Heart left ventricle (tissue), 13 donors: ENCODE measurements around the gene SHISA9.

Experiments
- POLR2A ChIP-seq, 2 donors: fragments of 450-650 bp; IDR thresholded peaks; one replicate each; pipeline ENCODE4 v1.6.1; 2017; ENCODE audit warnings: antibody characterized with exemption in 2 of 2, mild to moderate bottlenecking in 2 of 2, moderate library complexity in 2 of 2
- TF ChIP-seq, protein P1 (sequence below), 12 donors: fragments of 200-600 bp; sonication (generic) in 4 of 12; IDR thresholded peaks; one replicate each; pipeline versions ENCODE4 v1.5.0 to v1.8.0; 2018 to 2022; ENCODE audit warnings: antibody characterized with exemption in 12 of 12, mild to moderate bottlenecking in 5 of 12
- donor health status: ischemic (EF 13 %, LVEDD 7.1; RV severe dilation, severe dysfunction).
- donor health status: DM: no; HTN: yes; CAD: no.
- donor health status: DM: no; HTN: no; CAD: no.
- donor health status: ischemic (EF 25% LVEDD 6.9; RV normal size, moderate dysfunction).
- donor health status: ischemic (EF 25% LVEDD 5.7; RV mildly dilated, moderate dysfunction).
- donor health status: ischemic (EF 35%, LVEDD 5.7; RV mildly dilated, moderate dysfunction).
- donor health status: nonischemic (EF 11% LVEDD 7.7; RV severe dilation, severe dysfunction).
- donor health status: DM: yes; HTN: yes; CAD: no.
- donor health status: PGD.
- donor health status: ischemic (EF 29% LVEDD 5.4; RV normal size, mild dysfunction).
- donor health status: nonischemic (EF 23%, LVEDD 6.1; RV moderate dilation, normal function).

- TF ChIP-seq, protein P1, sequence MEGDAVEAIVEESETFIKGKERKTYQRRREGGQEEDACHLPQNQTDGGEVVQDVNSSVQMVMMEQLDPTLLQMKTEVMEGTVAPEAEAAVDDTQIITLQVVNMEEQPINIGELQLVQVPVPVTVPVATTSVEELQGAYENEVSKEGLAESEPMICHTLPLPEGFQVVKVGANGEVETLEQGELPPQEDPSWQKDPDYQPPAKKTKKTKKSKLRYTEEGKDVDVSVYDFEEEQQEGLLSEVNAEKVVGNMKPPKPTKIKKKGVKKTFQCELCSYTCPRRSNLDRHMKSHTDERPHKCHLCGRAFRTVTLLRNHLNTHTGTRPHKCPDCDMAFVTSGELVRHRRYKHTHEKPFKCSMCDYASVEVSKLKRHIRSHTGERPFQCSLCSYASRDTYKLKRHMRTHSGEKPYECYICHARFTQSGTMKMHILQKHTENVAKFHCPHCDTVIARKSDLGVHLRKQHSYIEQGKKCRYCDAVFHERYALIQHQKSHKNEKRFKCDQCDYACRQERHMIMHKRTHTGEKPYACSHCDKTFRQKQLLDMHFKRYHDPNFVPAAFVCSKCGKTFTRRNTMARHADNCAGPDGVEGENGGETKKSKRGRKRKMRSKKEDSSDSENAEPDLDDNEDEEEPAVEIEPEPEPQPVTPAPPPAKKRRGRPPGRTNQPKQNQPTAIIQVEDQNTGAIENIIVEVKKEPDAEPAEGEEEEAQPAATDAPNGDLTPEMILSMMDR (IDR thresholded peaks at IDR 0.05), result no peak
- no peak for TF ChIP-seq POLR2A (IDR thresholded peaks at IDR 0.05)
Observed at GRCh38 chr16:13068912-13069583, 167.7 kb downstream of the SHISA9 start.
